Pons (tissue), 1 donor: Measurements from ENCODE around the gene PAPSS2.

Experiments used
- DNase-seq: peaks from one replicate; pipeline ENCODE4 v3.0.0-alpha.2; 2016; ENCODE audit warnings: low spot score

Gene PAPSS2

GRCh38 chr10:87794285-87794684 lies 134.6 kb downstream of the PAPSS2 start:
- no peak for DNase-seq
